ENCODE measurements around the gene RAD51B. TPM values are rescaled to one million over a fixed set of nuclear protein-coding genes. Genes with fewer than 3 reads are reported as not detected.

RAD51B gene
- total RNA-seq, 1 experiment from 2014 or later = 23.3 TPM

GRCh38 chr14:68253878-68254528 lies 434.4 kb downstream of the RAD51B start:
- ChIA-PET POLR2A (ENCODE audit: low non-redundant PET) (no interaction called here), CTCF (no interaction called here)
- Histone ChIP-seq H3K36me3 (ENCODE audit: insufficient read depth, low read length, poor library complexity, severe bottlenecking) (no peaks in the 10 kb centered on the region), H3K9me3 (ENCODE audit: low read depth, low read length, poor library complexity, severe bottlenecking) (no peaks in the 10 kb centered on the region), H3K27ac (ENCODE audit: low read depth, low read length, poor library complexity, severe bottlenecking) (no peak overlapping the region), H3K4me3 (ENCODE audit: low read depth, low read length, poor library complexity, severe bottlenecking) (no peak overlapping the region), H3K4me1 (ENCODE audit: insufficient read depth, low read length, poor library complexity, severe bottlenecking) (peaks cover 15% of the 10 kb centered on the region), H3K27me3 (replicated peaks; ENCODE audit: insufficient read depth, low read depth, low read length, poor library complexity) (no peaks in the 10 kb centered on the region)
- DNase-seq (ENCODE audit: low spot score) = no peak
- TF ChIP-seq EZH2 (IDR thresholded peaks at IDR 0.05; ENCODE audit: borderline replicate concordance, low read depth, low read length, poor library complexity, severe bottlenecking) (no peak), CTCF (conservative IDR thresholded peaks at IDR 0.05; ENCODE audit: low read depth, low read length) (no peak)
- no TSS peak for BruUV-seq (replicated peaks)
- intact Hi-C loops (cut with micrococcal nuclease; ENCODE audit: unreplicated experiment) = no loop called here

GRCh38 chr14:68254669-68255527 lies 435.3 kb downstream of the RAD51B start:
- Histone ChIP-seq H3K36me3 (ENCODE audit: insufficient read depth, low read length, poor library complexity, severe bottlenecking) (no peaks in the 10 kb centered on the region), H3K4me1 (ENCODE audit: insufficient read depth, low read length, poor library complexity, severe bottlenecking) (peaks cover 10% of the 10 kb centered on the region), H3K9me3 (ENCODE audit: low read depth, low read length, poor library complexity, severe bottlenecking) (no peaks in the 10 kb centered on the region), H3K27me3 (replicated peaks; ENCODE audit: insufficient read depth, low read depth, low read length, poor library complexity) (no peaks in the 10 kb centered on the region), H3K4me3 (ENCODE audit: low read depth, low read length, poor library complexity, severe bottlenecking) (no peak overlapping the region), H3K27ac (ENCODE audit: low read depth, low read length, poor library complexity, severe bottlenecking) (no peak overlapping the region)
- DNase-seq (ENCODE audit: low spot score) = no peak
- ChIA-PET CTCF (no interaction called here), POLR2A (ENCODE audit: low non-redundant PET) (no interaction called here)
- TF ChIP-seq CTCF (conservative IDR thresholded peaks at IDR 0.05; ENCODE audit: low read depth, low read length) (no peak), EZH2 (IDR thresholded peaks at IDR 0.05; ENCODE audit: borderline replicate concordance, low read depth, low read length, poor library complexity, severe bottlenecking) (no peak)
- BruUV-seq (replicated peaks) = no TSS peak
- intact Hi-C loops (cut with micrococcal nuclease; ENCODE audit: unreplicated experiment) = no loop called here

GRCh38 chr14:68255693-68256178 lies 436.2 kb downstream of the RAD51B start:
- no peak for DNase-seq (ENCODE audit: low spot score)
- no peaks in the 10 kb centered on the region for H3K36me3 ChIP-seq (ENCODE audit: insufficient read depth, low read length, poor library complexity, severe bottlenecking)
- no peak overlapping the region for H3K4me3 ChIP-seq (ENCODE audit: low read depth, low read length, poor library complexity, severe bottlenecking)
- ChIA-PET POLR2A (ENCODE audit: low non-redundant PET) (no interaction called here), CTCF (no interaction called here)
- peaks cover 3% of the 10 kb centered on the region for H3K4me1 ChIP-seq (ENCODE audit: insufficient read depth, low read length, poor library complexity, severe bottlenecking)
- H3K9me3 ChIP-seq (ENCODE audit: low read depth, low read length, poor library complexity, severe bottlenecking) = no peaks in the 10 kb centered on the region
- H3K27me3 ChIP-seq (replicated peaks; ENCODE audit: insufficient read depth, low read depth, low read length, poor library complexity) = no peaks in the 10 kb centered on the region
- TF ChIP-seq CTCF (conservative IDR thresholded peaks at IDR 0.05; ENCODE audit: low read depth, low read length) (no peak), EZH2 (IDR thresholded peaks at IDR 0.05; ENCODE audit: borderline replicate concordance, low read depth, low read length, poor library complexity, severe bottlenecking) (no peak)
- no peak overlapping the region for H3K27ac ChIP-seq (ENCODE audit: low read depth, low read length, poor library complexity, severe bottlenecking)
- intact Hi-C loops (cut with micrococcal nuclease; ENCODE audit: unreplicated experiment) = no loop called here
- BruUV-seq (replicated peaks) = no TSS peak

Measured in A673 (cell line).